Nephron (organoid): Measurements from ENCODE around the gene UGT1A8.

Experiments used
- H3K27ac Mint-ChIP-seq, 3 experiments: 2 replicates each; pipeline ENCODE4 v1.8.0; 2020; ENCODE audit warnings: mixed read lengths in 3 of 3, mild to moderate bottlenecking in 2 of 3, moderate library complexity in 1 of 3
- H3K27me3 Mint-ChIP-seq: 2 replicates; pipeline ENCODE4 v1.8.0; 2021; ENCODE audit warnings: low read depth, mild to moderate bottlenecking, moderate library complexity, mixed read lengths
- H3K36me3 Mint-ChIP-seq: 2 replicates; pipeline ENCODE4 v1.8.0; 2020; ENCODE audit warnings: low read depth, mixed read lengths
- H3K4me1 Mint-ChIP-seq: 2 replicates; pipeline ENCODE4 v1.8.0; 2020; ENCODE audit warnings: mixed read lengths
- H3K4me3 Mint-ChIP-seq, 3 experiments: 2 replicates each; pipeline ENCODE4 v1.8.0; 2020; ENCODE audit warnings: mild to moderate bottlenecking in 3 of 3, mixed read lengths in 3 of 3, moderate library complexity in 2 of 3
- H3K9me3 Mint-ChIP-seq: 2 replicates; pipeline ENCODE4 v1.8.0; 2020; ENCODE audit warnings: mixed read lengths
- CTCF ChIP-seq, 3 experiments: fragments of 200-600 bp; sonication (generic); IDR thresholded peaks; one replicate each; pipeline ENCODE4 v1.5.0; 2021; ENCODE audit warnings: antibody characterized with exemption in 3 of 3; ENCODE audit not compliant: unreplicated experiment in 3 of 3

UGT1A8 gene

GRCh38 chr2:233822101-233822771, 204.8 kb downstream of the UGT1A8 start:
- Mint-ChIP-seq H3K36me3 (no peaks in the 10 kb centered on the region), H3K9me3 (peaks cover 2% of the 10 kb centered on the region), H3K27ac (no peak overlapping the region), H3K4me1 (no peaks in the 10 kb centered on the region), H3K4me3 (no peak overlapping the region), H3K27me3 (no peaks in the 10 kb centered on the region)
- no peak for TF ChIP-seq CTCF (IDR thresholded peaks at IDR 0.05; ENCODE audit: unreplicated experiment in 3 of 3)
